T follicular helper cell (primary cell): Measurements from ENCODE around the gene KLF12.

ENCODE experiments used
- DNase-seq: peaks from one replicate; pipeline ENCODE4 v3.0.0-alpha.2; 2020; ENCODE audit warnings: low read depth

Gene KLF12

DNA sequence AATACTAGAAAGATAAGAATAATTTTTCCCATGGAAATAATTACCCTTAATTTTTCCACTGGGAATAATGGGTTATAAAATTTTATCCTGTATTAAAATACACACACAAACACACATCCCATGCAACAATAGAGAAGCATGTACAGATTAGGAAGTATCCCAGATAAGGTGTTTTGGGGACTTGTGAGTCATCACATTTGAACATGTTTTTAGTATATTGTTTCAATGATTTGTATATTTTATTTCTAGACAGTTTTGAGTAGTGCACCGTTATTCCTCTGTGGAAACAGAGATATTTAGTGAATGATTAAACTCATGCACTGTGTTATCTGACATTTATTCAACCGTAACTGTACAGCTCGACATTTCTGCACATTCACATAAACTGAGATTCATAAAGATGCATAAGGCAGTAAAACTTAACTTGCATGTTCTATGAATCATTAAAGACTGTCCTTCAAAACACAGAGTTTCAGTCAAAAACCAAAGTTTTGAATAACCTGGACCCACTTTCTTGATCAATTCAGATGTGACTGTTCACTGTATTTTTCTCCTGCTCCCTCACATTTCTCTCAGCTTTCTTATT, 30.1 kb downstream of the KLF12 start:
- no peak for DNase-seq

DNA sequence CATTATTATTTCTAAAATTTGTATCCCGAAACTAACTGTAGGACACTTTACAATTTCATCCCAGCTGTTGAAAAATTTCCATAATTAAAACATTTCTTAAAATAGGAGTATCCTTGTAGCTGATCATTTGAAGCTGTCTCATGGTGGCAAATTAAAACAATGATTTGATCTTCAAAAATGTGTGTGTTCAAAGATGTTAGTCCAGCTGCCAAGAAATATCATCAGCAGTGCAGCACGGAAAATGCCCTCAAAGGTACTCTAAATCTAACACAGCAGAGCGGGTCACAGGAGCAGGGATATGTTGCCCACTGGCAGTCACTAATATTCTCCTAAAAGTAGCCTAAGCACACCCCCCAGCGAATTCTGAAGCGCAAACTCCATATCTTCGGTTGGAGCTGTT, 31.0 kb downstream of the KLF12 start:
- DNase-seq: no peak

- DNase-seq: no peak
Measured at GRCh38 chr13:74102691-74103090, 31.5 kb downstream of the KLF12 start.

DNA sequence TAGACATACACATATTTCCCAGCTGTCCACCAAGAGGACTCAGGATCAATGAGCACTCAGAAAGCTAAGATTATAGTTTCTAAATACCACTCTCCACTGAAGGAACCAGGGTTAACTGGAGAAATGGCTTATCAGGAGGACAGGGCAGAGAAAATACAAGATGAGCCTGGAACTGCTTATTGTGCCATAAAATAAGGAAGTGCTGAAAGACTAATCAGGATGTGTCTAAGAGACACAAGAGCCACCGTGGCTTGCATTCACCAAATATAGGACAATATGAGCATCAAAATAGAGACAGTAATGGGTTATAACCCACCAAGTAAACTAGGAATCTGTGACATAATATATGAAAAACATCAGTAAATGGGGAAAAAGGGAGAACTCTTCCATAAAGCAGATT, 32.8 kb downstream of the KLF12 start:
- no peak for DNase-seq

GRCh38 chr13:74098077-74098476, 36.1 kb downstream of the KLF12 start:
- no peak for DNase-seq

- DNase-seq: no peak
Measured at GRCh38 chr13:74097116-74097515, 37.1 kb downstream of the KLF12 start.

- no peak for DNase-seq
Measured at GRCh38 chr13:74093691-74094090, 40.5 kb downstream of the KLF12 start.

DNA sequence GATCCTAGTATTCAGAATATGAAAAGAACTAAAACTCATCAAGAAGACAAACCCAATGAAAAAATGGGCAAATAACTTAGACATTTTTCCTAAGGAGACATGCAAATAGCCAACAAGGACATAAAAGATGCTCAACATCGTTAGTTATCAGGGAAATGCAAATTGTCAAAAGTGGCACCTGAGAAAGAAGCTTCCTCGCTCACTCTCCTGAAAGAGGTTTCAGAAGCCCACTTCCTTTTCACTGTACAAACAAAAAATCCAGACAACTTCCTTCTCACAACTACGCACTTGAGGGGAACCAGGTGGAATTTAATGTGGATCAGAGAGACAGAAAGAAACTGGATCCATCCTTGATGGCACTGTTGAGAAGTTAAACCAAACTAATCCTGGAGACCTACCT, 41.5 kb downstream of the KLF12 start:
- DNase-seq: no peak

DNA sequence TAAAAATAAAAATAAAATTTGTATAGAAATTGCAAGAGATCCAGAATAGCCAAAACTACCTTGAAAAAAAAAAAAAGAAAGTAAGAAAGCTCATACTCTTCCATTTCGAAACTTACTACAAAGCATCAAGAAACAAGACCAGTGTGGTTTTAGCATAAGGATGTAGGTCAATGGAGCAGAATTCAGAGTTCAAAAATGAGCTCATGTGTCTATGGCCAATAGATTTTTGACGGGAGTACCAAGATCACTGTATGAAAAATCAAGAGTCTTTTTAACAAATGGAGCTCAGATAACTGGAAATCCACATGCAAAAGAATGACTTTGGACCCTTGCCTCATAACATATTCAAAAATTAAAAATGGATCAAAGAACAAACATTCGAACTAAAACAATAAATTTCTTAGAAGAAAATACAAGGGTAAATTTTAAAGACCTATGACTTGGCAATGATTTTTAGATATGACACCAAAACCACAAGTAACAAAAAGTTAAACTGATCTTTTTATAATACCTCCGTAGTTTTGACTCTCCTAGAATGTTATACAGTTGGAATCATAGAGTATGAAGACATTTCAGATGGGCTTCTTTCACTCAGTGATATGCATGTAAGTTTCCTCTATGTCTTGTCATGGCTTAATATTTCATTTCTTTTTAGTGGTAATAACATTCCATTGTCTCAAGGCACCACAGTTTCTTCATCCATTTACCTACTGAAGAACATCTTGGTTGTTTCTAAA, 43.2 kb downstream of the KLF12 start:
- no peak for DNase-seq

DNA sequence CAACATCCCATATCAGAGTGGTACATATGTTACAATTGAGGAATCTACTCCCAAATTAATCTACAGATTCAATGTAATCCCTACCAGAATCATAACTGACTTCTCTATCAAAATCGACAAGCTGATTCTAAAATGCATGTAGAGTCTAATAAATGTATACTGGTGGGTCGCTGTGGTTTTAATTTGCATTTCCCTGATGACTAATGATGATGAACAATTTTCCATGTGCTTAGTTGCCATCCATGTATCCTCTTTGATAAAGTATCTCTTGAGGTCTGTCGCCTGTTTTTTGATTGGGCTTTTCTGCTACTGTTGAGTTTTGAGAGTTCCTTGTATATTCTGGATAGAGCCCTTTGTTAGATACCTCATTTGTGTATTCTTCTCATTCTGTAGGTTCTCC, 43.8 kb downstream of the KLF12 start:
- no peak for DNase-seq

- DNase-seq: no peak
Measured at GRCh38 chr13:74087357-74087756, 46.8 kb downstream of the KLF12 start.
